ENCODE results near the gene RPS26. TPM values are rescaled to one million over a fixed set of nuclear protein-coding genes. Genes with fewer than 3 reads are reported as not detected.

RPS26 gene
- total RNA-seq (2016; rRNA removed; fragmentation: Illumina TruSeq; extraction: Trizol): 421 and 486 TPM in 2 replicates
- 72.0 TPM in 2 replicates for total RNA-seq (2016; cell fraction: cytosol; rRNA removed; fragmentation: Illumina TruSeq; extraction: Trizol; ENCODE audit: low read depth)
- total RNA-seq (2016; cell fraction: insoluble cytoplasmic fraction; rRNA removed; fragmentation: Illumina TruSeq; extraction: Trizol): 458 and 473 TPM in 2 replicates
- 138 and 145 TPM in 2 replicates for total RNA-seq (2016; cell fraction: membrane; rRNA removed; fragmentation: Illumina TruSeq; extraction: Trizol)
- total RNA-seq (2016; cell fraction: nucleus; rRNA removed; fragmentation: Illumina TruSeq; extraction: Trizol): 138 and 140 TPM in 2 replicates
- 137 and 150 TPM in 2 replicates for polyA plus RNA-seq (2011; rRNA removed)
- 378 and 432 TPM in 2 replicates for polyA plus RNA-seq (2011; cell fraction: cytosol; rRNA removed)
- polyA plus RNA-seq (2011; cell fraction: nucleus; rRNA removed): 76.8 and 81.8 TPM in 2 replicates
- polyA plus RNA-seq (2012): 154 and 167 TPM in 2 replicates
- polyA plus RNA-seq (2016; cell fraction: cytosol; fragmentation: Illumina TruSeq; extraction: Trizol; ENCODE audit: low read depth): 148 and 185 TPM in 2 replicates
- 474 and 475 TPM in 2 replicates for polyA plus RNA-seq (2016; cell fraction: insoluble cytoplasmic fraction; fragmentation: Illumina TruSeq; extraction: Trizol; ENCODE audit: low read depth)
- 144 and 146 TPM in 2 replicates for polyA plus RNA-seq (2016; cell fraction: membrane; fragmentation: Illumina TruSeq; extraction: Trizol; ENCODE audit: low read depth)
- polyA plus RNA-seq (2016; cell fraction: nucleus; fragmentation: Illumina TruSeq; extraction: Trizol; ENCODE audit: insufficient read depth, low read depth): 247 and 273 TPM in 2 replicates
- 68.8 and 527 TPM in 2 replicates for polyA minus RNA-seq (2011; rRNA and poly(A)+ RNA removed; ENCODE audit: low replicate concordance)
- 25.4 and 29.8 TPM in 2 replicates for polyA minus RNA-seq (2011; cell fraction: cytosol; rRNA and poly(A)+ RNA removed)
- polyA minus RNA-seq (2011; cell fraction: nucleus; rRNA and poly(A)+ RNA removed): 35.5 and 41.8 TPM in 2 replicates
- percentile 98 among the genes with signal in this experiment for Bru-seq, nascent RNA
- BruChase-seq, experiment 1, labeled RNA remaining after a 6-hour chase: percentile 99 among the genes with signal in this experiment
- BruChase-seq, experiment 2, labeled RNA remaining after a 2-hour chase: percentile 97 among the genes with signal in this experiment
- long read RNA-seq, experiment 1, transcript RPS26-204 (4 exons, 1,140 nt): major isoform, 17 of 19 reads
- long read RNA-seq, experiment 1, partial matches to known transcripts: 2 of 19 reads
- long read RNA-seq, experiment 1, other reads (novel, unspliced or antisense): 0 of 19 reads
- long read RNA-seq, experiment 2, transcript RPS26-204 (4 exons, 1,140 nt): major isoform, 31 of 38 reads
- long read RNA-seq, experiment 2, partial matches to known transcripts: 4 of 38 reads
- long read RNA-seq, experiment 2, other reads (novel, unspliced or antisense): 2 of 38 reads

GRCh38 chr12:56041552-56042429, at the start of gene RPS26:
TSS of gene RPS26 (plus strand) at chr12:56041918. CDS start at chr12:56042167, 249 bp downstream.
- FAIRE-seq: peak; percentile 86
- peaks cover 45% of the 10 kb centered on the region for H3K4me1 ChIP-seq (ENCODE audit: insufficient read depth, low read length)
- peak within 1 kb of the TSS; percentile 84 to 94 (median 87) for H3K4me3 ChIP-seq (replicated peaks in 1 of 3; ENCODE audit: insufficient read depth in 1 of 3, low read depth in 2 of 3, low read length in 3 of 3)
- in situ Hi-C loops (cut with HindIII; ENCODE audit: extremely low pct_ligation_motif_present, low pct_unique_long_range_greater_than_20kb) (no loop called here), intact Hi-C loops (cut with micrococcal nuclease; ENCODE audit: unreplicated experiment) (loop anchor here (1.0 kb wide), 4 partner anchors 12 to 211 kb away; partner anchors contain the start of gene DGKA)
- H3K4me2 ChIP-seq (ENCODE audit: low read depth, low read length): peak within 1 kb of the TSS; percentile 91
- H3K27ac ChIP-seq (ENCODE audit: extremely low read length, insufficient read depth, low read length): peak within 1 kb of the TSS; percentile 98
- no peaks in the 10 kb centered on the region for H3K27me3 ChIP-seq (ENCODE audit: control insufficient read depth in 1 of 2, insufficient read depth in 2 of 2, low read length in 2 of 2)
- ChIA-PET CTCF (ENCODE audit: low intra/inter-chr PET ratio, low total read pairs) (interaction anchor here (0.7 to 1.9 kb wide), 4 partner anchors 12 to 86 kb away, joined by 4 to 5 read pairs (median 4); partner anchors contain the start of gene SUOX), POLR2A (interaction anchor here (1.4 to 3.4 kb wide), 4 partner anchors 39 to 68 kb away, joined by 3 to 26 read pairs (median 6); partner anchors contain the start of genes PA2G4, RAB5B and SUOX)
- peaks cover 2 to 20% of the 10 kb centered on the region in 2 experiments for H3K36me3 ChIP-seq (replicated peaks in 1 of 2; ENCODE audit: control insufficient read depth in 1 of 2, insufficient read depth in 2 of 2, low read length in 2 of 2)
- H3K79me2 ChIP-seq (ENCODE audit: insufficient read depth, low read length): peaks cover 21% of the 10 kb centered on the region
- H4K20me1 ChIP-seq (ENCODE audit: insufficient read depth, low read length): peaks cover 6% of the 10 kb centered on the region; the same call in 1 of the 2 replicates
- no TSS peak for BruUV-seq (replicated peaks)
- H3K9me3 ChIP-seq (ENCODE audit: low read length): no peaks in the 10 kb centered on the region
- peak; percentile 99 for DNase-seq (ENCODE audit: low spot score)
- peak; percentile 95 for ATAC-seq
- H2AFZ ChIP-seq (ENCODE audit: low read length): peak within 1 kb of the TSS; percentile 100
- WGBS (ENCODE audit: low lambda C conversion rate): 2% methylated on average over 30 of the region's 50 CpGs
- peak within 1 kb of the TSS; percentile 99 for H3K9ac ChIP-seq (ENCODE audit: insufficient read depth, low read depth, low read length)
- TF ChIP-seq PITX1 (CRISPR knock-in tag; IDR thresholded peaks at IDR 0.05): 0 out of 2 replicates have a peak, but pooled peaks have one; percentile 23
- TF ChIP-seq TRIM22 (IDR thresholded peaks at IDR 0.05): no peak
- no peak for TF ChIP-seq ZNF362 (CRISPR knock-in tag; IDR thresholded peaks at IDR 0.05; ENCODE audit: borderline replicate concordance)
- TF ChIP-seq, protein P1, sequence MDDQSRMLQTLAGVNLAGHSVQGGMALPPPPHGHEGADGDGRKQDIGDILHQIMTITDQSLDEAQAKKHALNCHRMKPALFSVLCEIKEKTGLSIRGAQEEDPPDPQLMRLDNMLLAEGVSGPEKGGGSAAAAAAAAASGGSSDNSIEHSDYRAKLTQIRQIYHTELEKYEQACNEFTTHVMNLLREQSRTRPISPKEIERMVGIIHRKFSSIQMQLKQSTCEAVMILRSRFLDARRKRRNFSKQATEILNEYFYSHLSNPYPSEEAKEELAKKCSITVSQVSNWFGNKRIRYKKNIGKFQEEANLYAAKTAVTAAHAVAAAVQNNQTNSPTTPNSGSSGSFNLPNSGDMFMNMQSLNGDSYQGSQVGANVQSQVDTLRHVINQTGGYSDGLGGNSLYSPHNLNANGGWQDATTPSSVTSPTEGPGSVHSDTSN (CRISPR knock-in tag; IDR thresholded peaks at IDR 0.05; ENCODE audit: borderline replicate concordance): peak; percentile 78; the same call in 1 of the 2 replicates
- TF ChIP-seq ISL2 (CRISPR knock-in tag; IDR thresholded peaks at IDR 0.05): peak; percentile 71; the same call in 1 of the 2 replicates
- peak; percentile 91 for TF ChIP-seq YEATS4 (CRISPR knock-in tag; IDR thresholded peaks at IDR 0.05; ENCODE audit: borderline replicate concordance)
- no peak for TF ChIP-seq TRIM24 (CRISPR knock-in tag; IDR thresholded peaks at IDR 0.05)
